IPS-18a (cell line): ENCODE measurements around the gene PPARGC1A.

Source experiments
- H3K27ac ChIP-seq: one replicate; pipeline ENCODE4 v1.5.1; 2013; ENCODE audit warnings: low read length
- H3K27me3 ChIP-seq: one replicate; pipeline ENCODE4 v1.6.1; 2013; ENCODE audit warnings: mild to moderate bottlenecking, low read length; ENCODE audit not compliant: control insufficient read depth, insufficient read depth
- H3K36me3 ChIP-seq: one replicate; pipeline ENCODE4 v1.6.1; 2013; ENCODE audit warnings: low read depth, low read length; ENCODE audit not compliant: control insufficient read depth
- H3K4me1 ChIP-seq: one replicate; pipeline ENCODE4 v1.6.1; 2013; ENCODE audit warnings: low read depth, low read length; ENCODE audit not compliant: control insufficient read depth
- H3K4me3 ChIP-seq: one replicate; pipeline ENCODE4 v1.5.1; 2013; ENCODE audit warnings: low read length
- H3K9ac ChIP-seq: one replicate; pipeline ENCODE4 v1.6.1; 2013; ENCODE audit warnings: mild to moderate bottlenecking, low read length, moderate library complexity
- H3K9me3 ChIP-seq: one replicate; pipeline ENCODE4 v1.6.1; 2013; ENCODE audit warnings: low read depth, low read length; ENCODE audit not compliant: control insufficient read depth

Gene PPARGC1A

DNA sequence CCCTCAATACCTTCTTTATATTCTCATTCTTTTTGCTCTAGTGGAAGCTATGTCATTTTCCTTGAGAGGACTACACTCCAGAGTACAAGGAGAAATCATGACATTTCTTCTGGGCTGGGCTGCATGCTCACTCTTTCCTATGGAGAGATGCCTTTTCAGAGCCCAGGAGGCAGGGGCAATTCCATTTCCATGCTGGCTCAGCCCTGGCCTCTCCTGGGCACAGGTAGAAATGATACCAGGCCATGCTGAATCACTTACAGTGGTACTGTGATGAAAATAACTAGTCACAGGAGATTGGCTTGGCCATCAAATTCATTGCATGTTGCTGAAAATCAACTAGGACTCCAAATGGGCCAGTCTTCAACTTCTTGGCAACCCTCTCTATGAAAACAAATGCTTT lies 34.0 kb upstream of the PPARGC1A start:
- H3K9me3 ChIP-seq: no peaks in the 10 kb centered on the region
- H3K9ac ChIP-seq: no peak overlapping the region
- no peaks in the 10 kb centered on the region for H3K27me3 ChIP-seq
- no peaks in the 10 kb centered on the region for H3K4me1 ChIP-seq
- H3K27ac ChIP-seq: no peak overlapping the region
- H3K4me3 ChIP-seq: no peak overlapping the region
- H3K36me3 ChIP-seq: no peaks in the 10 kb centered on the region

GRCh38 chr4:23923141-23923540 lies 33.3 kb upstream of the PPARGC1A start:
- H3K9me3 ChIP-seq: no peaks in the 10 kb centered on the region
- H3K27me3 ChIP-seq: no peaks in the 10 kb centered on the region
- no peaks in the 10 kb centered on the region for H3K4me1 ChIP-seq
- H3K36me3 ChIP-seq: no peaks in the 10 kb centered on the region
- H3K4me3 ChIP-seq: no peak overlapping the region
- H3K9ac ChIP-seq: no peak overlapping the region
- H3K27ac ChIP-seq: no peak overlapping the region

DNA sequence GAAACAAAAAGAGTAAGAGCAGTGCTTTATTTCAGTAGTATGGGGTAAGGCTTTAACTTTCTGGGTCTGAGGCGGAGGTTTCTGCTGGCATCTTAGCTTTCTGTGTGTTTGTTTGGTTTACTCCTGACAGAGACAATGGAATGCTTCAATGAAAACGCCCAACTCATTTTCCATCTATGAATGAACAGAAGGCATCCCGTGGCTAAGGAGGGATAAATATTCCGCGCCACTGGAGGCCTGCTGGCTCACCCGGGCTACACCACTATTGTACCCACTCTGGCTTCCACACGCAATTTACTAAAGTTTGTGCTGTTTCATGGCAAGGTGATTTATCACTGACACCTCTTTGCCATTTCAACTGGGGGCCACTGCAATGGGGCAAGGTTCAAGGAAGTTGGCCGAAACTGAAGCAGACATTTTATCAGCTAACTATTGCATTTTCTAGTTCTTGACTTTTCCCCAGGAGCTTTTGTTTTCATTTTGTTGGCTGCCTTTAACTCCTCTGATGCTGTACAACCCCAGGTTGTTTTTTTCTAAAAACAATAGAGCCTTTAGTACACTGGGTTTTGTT lies 32.8 kb upstream of the PPARGC1A start:
- Histone ChIP-seq H3K36me3 (no peaks in the 10 kb centered on the region), H3K9ac (no peak overlapping the region), H3K4me1 (no peaks in the 10 kb centered on the region), H3K27me3 (no peaks in the 10 kb centered on the region), H3K27ac (no peak overlapping the region), H3K4me3 (no peak overlapping the region), H3K9me3 (no peaks in the 10 kb centered on the region)

DNA sequence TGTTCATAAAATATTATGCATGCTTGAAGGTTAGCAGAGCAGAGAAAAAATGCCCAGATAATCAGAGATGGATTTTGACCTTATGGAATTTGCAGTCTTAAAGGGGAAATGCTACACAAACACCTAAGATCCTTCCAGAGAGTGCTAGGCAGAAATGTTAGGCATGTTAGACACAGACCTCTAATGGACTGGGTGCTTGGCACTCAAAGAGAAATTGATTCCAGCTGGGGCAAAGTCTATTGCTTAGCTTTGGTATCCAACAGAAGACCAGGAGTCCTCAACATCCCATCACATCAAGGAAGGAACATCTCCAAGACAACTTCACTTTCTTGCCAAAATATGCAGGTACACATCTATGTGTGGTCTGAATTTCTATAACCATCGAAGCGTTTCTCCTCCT lies 32.2 kb upstream of the PPARGC1A start:
- no peak overlapping the region for H3K27ac ChIP-seq
- H3K27me3 ChIP-seq: no peaks in the 10 kb centered on the region
- no peaks in the 10 kb centered on the region for H3K36me3 ChIP-seq
- H3K4me1 ChIP-seq: no peaks in the 10 kb centered on the region
- no peak overlapping the region for H3K4me3 ChIP-seq
- no peaks in the 10 kb centered on the region for H3K9me3 ChIP-seq
- H3K9ac ChIP-seq: no peak overlapping the region

- H3K4me3 ChIP-seq: no peak overlapping the region
- H3K27ac ChIP-seq: no peak overlapping the region
- no peak overlapping the region for H3K9ac ChIP-seq
- H3K36me3 ChIP-seq: no peaks in the 10 kb centered on the region
- no peaks in the 10 kb centered on the region for H3K27me3 ChIP-seq
- H3K9me3 ChIP-seq: no peaks in the 10 kb centered on the region
- no peaks in the 10 kb centered on the region for H3K4me1 ChIP-seq
These were observed 31.6 kb upstream of the PPARGC1A start for GRCh38 chr4:23921447-23921845.

DNA sequence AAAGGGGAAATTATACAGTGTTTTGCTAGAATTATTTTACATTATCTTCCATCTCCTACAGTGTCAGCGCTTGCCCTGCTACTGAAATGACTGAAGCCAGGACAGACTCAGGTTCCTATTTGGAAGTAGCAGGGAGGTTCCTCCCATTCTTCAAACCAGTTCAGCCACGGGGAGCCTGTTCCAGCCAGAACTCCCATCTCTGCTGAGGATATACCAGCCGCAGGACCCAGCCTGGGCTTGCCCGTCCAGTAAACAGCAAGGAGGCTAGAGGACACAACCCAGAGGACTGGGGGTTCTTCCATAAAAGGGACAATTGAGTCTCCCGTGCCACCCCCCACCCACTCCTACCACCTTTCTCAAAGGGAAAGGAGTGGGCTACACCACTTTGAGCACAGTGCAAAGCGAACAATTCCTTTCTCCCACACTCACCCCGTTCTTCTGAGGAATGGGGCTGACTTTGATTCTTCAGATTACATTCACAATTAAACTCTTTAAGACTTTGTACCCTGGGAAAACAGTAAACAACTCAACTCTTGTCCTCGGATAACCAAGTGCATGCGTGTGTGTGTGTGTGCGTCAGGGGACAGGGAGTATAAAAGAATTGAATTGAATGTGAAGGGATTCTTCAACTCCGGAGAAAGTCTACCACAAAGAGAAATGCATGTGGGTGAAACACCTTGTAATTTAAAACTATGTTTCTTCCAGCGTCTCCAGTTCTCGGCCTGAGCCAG lies 31.0 kb upstream of the PPARGC1A start:
- no peak overlapping the region for H3K9ac ChIP-seq
- H3K36me3 ChIP-seq: no peaks in the 10 kb centered on the region
- no peaks in the 10 kb centered on the region for H3K4me1 ChIP-seq
- H3K27me3 ChIP-seq: no peaks in the 10 kb centered on the region
- H3K4me3 ChIP-seq: no peak overlapping the region
- no peak overlapping the region for H3K27ac ChIP-seq
- H3K9me3 ChIP-seq: no peaks in the 10 kb centered on the region

DNA sequence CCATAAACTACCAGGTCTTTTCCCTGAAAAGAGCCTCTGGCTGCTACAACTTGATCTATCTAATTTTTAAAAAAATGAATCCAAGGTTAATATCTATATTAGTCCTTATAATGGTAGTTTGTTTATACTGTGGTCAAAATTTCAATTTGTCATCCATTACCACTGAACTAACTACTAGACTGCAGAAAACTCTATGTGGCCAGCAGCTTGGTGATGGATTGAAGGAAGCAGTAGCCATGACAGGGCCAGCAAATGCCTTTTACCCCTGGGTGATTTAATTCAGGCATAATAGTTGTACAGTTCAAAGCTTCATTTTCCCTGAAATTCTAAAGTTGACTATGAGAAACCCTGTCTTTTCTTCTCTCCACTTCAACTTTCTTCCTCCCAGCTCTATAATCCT lies 30.4 kb upstream of the PPARGC1A start:
- Histone ChIP-seq H3K9me3 (no peaks in the 10 kb centered on the region), H3K27ac (no peak overlapping the region), H3K4me1 (no peaks in the 10 kb centered on the region)

DNA sequence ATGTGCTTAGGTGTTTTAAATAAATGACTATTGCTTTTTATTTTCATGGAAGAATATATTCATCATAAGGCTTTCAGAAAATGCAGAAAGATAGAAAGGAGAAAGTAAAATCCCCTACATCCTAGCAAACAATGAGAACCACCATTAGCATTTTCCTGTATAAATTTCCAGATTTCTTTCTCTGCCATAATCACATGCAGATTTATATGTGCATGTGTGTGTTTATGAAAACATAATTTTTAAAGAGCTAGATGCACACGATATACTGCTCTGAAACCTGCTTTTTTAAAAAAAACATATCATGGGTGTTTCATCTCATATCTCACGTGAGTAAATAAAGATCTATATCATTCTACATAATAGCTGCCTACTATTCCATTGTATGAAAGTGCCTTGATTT lies 26.4 kb upstream of the PPARGC1A start:
- Histone ChIP-seq H3K9ac (no peak overlapping the region), H3K4me3 (no peak overlapping the region), H3K9me3 (no peaks in the 10 kb centered on the region), H3K4me1 (no peaks in the 10 kb centered on the region), H3K36me3 (no peaks in the 10 kb centered on the region), H3K27me3 (no peaks in the 10 kb centered on the region), H3K27ac (no peak overlapping the region)

More for the DNA sequence above, 30.4 kb upstream of the PPARGC1A start:
- Histone ChIP-seq H3K9ac (no peak overlapping the region), H3K36me3 (no peaks in the 10 kb centered on the region), H3K27me3 (no peaks in the 10 kb centered on the region), H3K4me3 (no peak overlapping the region)

DNA sequence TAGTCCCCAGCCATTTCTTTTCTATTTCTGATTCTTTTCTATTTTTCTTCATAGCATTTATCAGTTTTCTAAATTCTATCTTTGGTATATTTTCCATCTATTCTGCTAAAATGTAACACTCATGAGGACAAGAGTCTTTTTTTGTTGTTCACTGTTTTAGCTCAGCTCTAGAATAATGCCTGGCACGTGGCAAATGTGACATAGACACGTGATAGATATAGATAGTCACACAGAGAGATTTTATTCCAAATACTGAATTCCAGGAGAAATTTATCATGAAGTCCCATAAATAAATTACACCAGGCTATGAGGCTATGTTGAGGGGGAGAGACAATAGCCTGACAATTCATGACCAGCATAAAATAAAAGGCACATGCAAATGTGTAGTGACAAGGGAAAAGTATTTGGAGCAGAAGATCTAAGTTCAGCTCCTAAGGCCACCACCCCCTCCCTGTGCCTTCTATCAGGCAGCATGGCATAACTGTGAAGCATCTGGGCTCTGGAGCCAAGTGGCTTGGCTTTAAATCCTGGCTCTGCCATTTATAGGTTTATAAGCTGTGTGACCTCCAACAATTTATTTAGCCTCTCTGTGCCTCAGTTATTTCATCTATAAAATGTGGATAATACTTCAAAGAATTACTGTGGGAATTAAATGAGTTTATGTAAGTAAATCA lies 25.7 kb upstream of the PPARGC1A start:
- no peak overlapping the region for H3K4me3 ChIP-seq
- no peaks in the 10 kb centered on the region for H3K9me3 ChIP-seq
- no peak overlapping the region for H3K27ac ChIP-seq
- no peak overlapping the region for H3K9ac ChIP-seq
- no peaks in the 10 kb centered on the region for H3K36me3 ChIP-seq
- no peaks in the 10 kb centered on the region for H3K27me3 ChIP-seq
- H3K4me1 ChIP-seq: no peaks in the 10 kb centered on the region

DNA sequence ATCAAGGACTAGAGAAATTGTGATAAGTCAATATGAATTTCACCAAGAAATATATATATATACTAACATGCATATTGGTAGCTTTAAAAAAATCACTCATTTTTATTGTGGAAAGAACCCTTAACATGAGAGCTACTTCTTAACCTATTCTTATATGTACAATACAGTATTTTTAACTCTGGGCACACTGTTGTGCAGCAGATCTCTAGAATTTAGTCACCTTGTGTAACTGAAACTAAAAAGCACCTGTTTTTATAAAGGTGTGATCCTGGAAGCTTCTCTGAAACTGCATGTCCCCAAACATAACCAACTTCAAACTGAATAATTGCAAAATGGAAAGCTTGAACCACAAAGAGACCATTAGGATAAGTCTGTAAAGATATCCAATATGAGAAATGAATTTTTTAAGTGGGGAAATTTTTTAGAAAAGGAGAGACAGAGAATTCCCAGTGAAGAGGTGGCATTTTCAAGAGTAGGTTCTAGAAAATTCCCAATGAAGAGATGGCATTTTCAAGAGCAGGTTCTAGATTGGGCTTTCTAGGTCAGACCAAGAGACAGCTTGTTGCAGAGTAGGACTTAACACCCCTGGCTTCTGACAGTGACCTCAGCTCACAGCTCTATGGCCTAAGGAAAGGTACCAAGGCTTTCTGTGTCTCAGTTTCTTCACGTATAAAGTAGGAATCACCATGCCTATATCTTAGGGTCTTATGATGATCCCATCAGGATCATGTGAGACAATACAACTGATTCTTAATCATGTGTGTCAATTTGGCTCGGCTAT lies 22.0 kb upstream of the PPARGC1A start:
- Histone ChIP-seq H3K36me3 (no peaks in the 10 kb centered on the region), H3K4me1 (no peaks in the 10 kb centered on the region), H3K4me3 (no peak overlapping the region), H3K9ac (no peak overlapping the region), H3K27ac (no peak overlapping the region), H3K9me3 (no peaks in the 10 kb centered on the region), H3K27me3 (no peaks in the 10 kb centered on the region)

- no peaks in the 10 kb centered on the region for H3K27me3 ChIP-seq
- H3K9ac ChIP-seq: no peak overlapping the region
- H3K36me3 ChIP-seq: no peaks in the 10 kb centered on the region
- H3K9me3 ChIP-seq: no peaks in the 10 kb centered on the region
- peaks cover 6% of the 10 kb centered on the region for H3K4me1 ChIP-seq
- no peak overlapping the region for H3K27ac ChIP-seq
- H3K4me3 ChIP-seq: no peak overlapping the region
These were observed 19.8 kb upstream of the PPARGC1A start for GRCh38 chr4:23909671-23910070.
